ENCODE data around the gene CANX.

The CANX gene

DNA sequence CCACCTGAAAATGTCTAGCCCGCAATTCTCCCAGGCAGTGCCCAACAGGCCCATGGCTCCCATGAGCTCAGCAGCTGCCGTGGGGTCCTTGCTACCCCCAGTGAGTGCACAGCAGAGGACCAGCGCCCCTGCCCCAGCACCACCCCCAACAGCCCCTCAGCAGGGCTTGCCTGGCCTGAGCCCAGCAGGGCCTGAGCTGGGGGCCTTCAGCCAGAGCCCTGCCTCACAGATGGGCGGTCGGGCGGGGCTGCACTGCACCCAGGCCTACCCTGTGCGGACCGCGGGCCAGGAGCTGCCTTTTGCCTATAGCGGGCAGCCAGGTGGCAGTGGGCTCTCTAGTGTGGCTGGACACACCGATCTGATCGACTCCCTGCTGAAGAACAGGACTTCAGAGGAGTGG lies 75.7 kb downstream of the CANX start:
- TF ChIP-seq RAD21 (IDR thresholded peaks at IDR 0.05; ENCODE audit: low read depth), result no peak
- TF ChIP-seq, protein P1, sequence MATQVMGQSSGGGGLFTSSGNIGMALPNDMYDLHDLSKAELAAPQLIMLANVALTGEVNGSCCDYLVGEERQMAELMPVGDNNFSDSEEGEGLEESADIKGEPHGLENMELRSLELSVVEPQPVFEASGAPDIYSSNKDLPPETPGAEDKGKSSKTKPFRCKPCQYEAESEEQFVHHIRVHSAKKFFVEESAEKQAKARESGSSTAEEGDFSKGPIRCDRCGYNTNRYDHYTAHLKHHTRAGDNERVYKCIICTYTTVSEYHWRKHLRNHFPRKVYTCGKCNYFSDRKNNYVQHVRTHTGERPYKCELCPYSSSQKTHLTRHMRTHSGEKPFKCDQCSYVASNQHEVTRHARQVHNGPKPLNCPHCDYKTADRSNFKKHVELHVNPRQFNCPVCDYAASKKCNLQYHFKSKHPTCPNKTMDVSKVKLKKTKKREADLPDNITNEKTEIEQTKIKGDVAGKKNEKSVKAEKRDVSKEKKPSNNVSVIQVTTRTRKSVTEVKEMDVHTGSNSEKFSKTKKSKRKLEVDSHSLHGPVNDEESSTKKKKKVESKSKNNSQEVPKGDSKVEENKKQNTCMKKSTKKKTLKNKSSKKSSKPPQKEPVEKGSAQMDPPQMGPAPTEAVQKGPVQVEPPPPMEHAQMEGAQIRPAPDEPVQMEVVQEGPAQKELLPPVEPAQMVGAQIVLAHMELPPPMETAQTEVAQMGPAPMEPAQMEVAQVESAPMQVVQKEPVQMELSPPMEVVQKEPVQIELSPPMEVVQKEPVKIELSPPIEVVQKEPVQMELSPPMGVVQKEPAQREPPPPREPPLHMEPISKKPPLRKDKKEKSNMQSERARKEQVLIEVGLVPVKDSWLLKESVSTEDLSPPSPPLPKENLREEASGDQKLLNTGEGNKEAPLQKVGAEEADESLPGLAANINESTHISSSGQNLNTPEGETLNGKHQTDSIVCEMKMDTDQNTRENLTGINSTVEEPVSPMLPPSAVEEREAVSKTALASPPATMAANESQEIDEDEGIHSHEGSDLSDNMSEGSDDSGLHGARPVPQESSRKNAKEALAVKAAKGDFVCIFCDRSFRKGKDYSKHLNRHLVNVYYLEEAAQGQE (IDR thresholded peaks at IDR 0.05; ENCODE audit: low read depth), result no peak

- TF ChIP-seq, protein P1 (IDR thresholded peaks at IDR 0.05; ENCODE audit: low read depth), result no peak
- no peak for TF ChIP-seq YY1 (IDR thresholded peaks at IDR 0.05; ENCODE audit: low read depth)
- TF ChIP-seq CEBPB (IDR thresholded peaks at IDR 0.05), result no peak
- TF ChIP-seq TCF12 (IDR thresholded peaks at IDR 0.05; ENCODE audit: low read depth), result no peak
- no peak for TF ChIP-seq TEAD4 (IDR thresholded peaks at IDR 0.05)
- no peak for TF ChIP-seq CREB1 (IDR thresholded peaks at IDR 0.05; ENCODE audit: low read depth)
- no peak for TF ChIP-seq ZBTB7A (IDR thresholded peaks at IDR 0.05; ENCODE audit: low read depth)
- no peak for TF ChIP-seq USF1 (IDR thresholded peaks at IDR 0.05)
- no peak for TF ChIP-seq EP300 (IDR thresholded peaks at IDR 0.05; ENCODE audit: borderline replicate concordance)
Observed at GRCh38 chr5:179776411-179776938, 77.7 kb downstream of the CANX start.

DNA sequence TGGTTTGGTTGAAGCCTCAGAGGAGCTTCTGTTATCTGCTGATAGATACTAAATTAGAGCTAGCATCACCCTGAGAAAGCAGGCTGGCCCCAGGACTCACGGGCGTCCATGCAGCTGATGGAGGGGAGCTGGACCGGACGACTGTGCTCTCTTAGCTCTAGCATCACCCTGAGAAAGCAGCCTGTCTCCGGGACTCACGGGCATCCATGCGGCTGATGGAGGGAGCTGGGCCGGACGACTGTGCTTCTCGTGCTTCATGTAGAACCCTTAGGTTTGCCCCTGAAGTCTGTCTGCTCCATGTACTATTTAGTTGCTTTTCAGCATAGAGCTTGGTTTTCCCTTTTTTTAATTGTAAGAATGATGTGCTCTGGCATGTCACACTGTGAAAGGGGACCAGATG lies 78.7 kb downstream of the CANX start:
- TF ChIP-seq EGR1 (IDR thresholded peaks at IDR 0.05) (no peak), USF1 (IDR thresholded peaks at IDR 0.05) (no peak), FOXM1 (IDR thresholded peaks at IDR 0.05; ENCODE audit: borderline replicate concordance, low read depth) (no peak), RAD21 (IDR thresholded peaks at IDR 0.05; ENCODE audit: low read depth) (no peak), TAF1 (IDR thresholded peaks at IDR 0.05; ENCODE audit: low read depth) (no peak), CEBPB (IDR thresholded peaks at IDR 0.05) (no peak), CREB1 (IDR thresholded peaks at IDR 0.05; ENCODE audit: low read depth) (no peak), YY1 (IDR thresholded peaks at IDR 0.05; ENCODE audit: low read depth) (no peak), TCF12 (IDR thresholded peaks at IDR 0.05; ENCODE audit: low read depth) (no peak), EP300 (IDR thresholded peaks at IDR 0.05; ENCODE audit: borderline replicate concordance) (no peak), TEAD4 (IDR thresholded peaks at IDR 0.05) (no peak), ZBTB7A (IDR thresholded peaks at IDR 0.05; ENCODE audit: low read depth) (no peak), NFIC (IDR thresholded peaks at IDR 0.05) (no peak)
- TF ChIP-seq, protein P1 (IDR thresholded peaks at IDR 0.05; ENCODE audit: low read depth), result no peak
- TF ChIP-seq, protein P2, sequence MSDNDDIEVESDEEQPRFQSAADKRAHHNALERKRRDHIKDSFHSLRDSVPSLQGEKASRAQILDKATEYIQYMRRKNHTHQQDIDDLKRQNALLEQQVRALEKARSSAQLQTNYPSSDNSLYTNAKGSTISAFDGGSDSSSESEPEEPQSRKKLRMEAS (IDR thresholded peaks at IDR 0.05), result no peak

DNA sequence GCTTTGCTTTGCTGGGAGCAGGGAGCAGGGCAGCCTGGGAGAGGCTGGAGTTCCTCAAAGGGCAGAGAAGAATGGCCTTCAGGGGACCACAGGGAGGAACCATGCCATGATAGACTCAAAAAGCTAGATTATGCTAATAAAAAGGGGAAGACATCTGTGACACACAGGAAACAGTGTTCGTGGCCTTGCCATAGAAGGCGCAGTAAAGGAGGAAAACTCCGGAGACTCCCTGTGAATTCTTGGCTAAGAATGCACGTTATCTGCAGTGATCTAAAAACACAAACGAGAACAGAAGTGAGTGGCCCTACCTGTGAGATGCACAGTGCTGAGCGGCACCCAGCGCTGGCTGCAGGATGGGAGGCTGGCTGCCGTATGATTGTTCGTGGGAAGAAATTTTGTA lies 79.1 kb downstream of the CANX start:
- TF ChIP-seq, protein P2 (IDR thresholded peaks at IDR 0.05), result no peak
- no peak for TF ChIP-seq USF1 (IDR thresholded peaks at IDR 0.05)
- no peak for TF ChIP-seq TCF12 (IDR thresholded peaks at IDR 0.05; ENCODE audit: low read depth)
- TF ChIP-seq CREB1 (IDR thresholded peaks at IDR 0.05; ENCODE audit: low read depth), result no peak
- no peak for TF ChIP-seq RAD21 (IDR thresholded peaks at IDR 0.05; ENCODE audit: low read depth)

GRCh38 chr5:179778591-179778990 lies 79.8 kb downstream of the CANX start:
- no peak for TF ChIP-seq ZBTB7A (IDR thresholded peaks at IDR 0.05; ENCODE audit: low read depth)
